DOHH2 (cell line): ENCODE data around the gene DHRS13.

Experiments used
- EZH2phosphoT487 ChIP-seq: fragments of 200-600 bp; sonication (generic); IDR thresholded peaks from 2 replicates; pipeline ENCODE4 v1.6.1; 2017; ENCODE audit warnings: borderline replicate concordance, mild to moderate bottlenecking, antibody characterized with exemption, low read length, moderate library complexity, mixed read lengths
- TF ChIP-seq, protein P1 (sequence below): fragments of 200-600 bp; sonication (generic); IDR thresholded peaks from one replicate; pipeline ENCODE4 v1.5.1; 2014; ENCODE audit warnings: antibody characterized with exemption, mild to moderate bottlenecking, low read depth, low read length; ENCODE audit not compliant: poor library complexity, severe bottlenecking

DNA sequence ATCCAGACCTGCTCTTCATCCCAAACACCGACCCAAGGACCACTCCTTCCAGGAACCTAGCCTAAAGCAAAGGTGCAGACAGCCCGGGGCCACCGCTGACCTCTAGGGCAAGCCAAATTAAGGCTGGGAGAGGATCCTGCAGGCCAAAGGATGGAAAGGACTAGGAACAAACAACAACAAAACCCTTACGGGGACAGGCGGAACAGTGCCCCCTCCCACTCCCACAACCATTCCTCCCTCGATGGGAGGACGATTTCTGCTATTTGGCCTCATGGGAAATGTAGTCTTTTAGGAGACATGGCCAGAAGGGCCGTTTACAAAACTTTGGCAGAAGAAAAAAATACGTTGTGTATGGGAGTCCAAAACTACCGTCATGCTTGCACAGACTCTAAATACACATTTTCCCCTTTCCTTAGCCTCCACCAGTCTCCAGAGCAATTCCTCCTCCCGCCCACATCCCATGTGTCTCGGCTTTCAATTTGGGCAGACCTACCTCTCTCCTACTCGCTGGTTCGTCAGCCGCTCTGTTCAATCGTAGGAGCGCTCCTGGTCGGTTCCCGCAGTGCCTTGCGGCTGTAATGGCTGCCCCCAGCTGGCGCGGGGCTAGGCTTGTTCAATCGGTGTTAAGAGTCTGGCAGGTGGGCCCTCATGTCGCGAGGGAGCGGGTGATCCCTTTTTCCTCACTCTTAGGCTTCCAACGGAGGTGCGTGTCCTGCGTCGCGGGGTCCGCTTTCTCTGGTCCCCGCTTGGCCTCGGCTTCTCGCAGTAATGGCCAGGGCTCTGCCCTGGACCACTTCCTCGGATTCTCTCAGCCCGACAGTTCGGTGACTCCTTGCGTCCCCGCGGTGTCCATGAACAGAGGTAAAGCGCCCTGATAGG is 48.2 kb downstream of the DHRS13 start, which contains the start of gene ERAL1:
- TF ChIP-seq, protein P1, sequence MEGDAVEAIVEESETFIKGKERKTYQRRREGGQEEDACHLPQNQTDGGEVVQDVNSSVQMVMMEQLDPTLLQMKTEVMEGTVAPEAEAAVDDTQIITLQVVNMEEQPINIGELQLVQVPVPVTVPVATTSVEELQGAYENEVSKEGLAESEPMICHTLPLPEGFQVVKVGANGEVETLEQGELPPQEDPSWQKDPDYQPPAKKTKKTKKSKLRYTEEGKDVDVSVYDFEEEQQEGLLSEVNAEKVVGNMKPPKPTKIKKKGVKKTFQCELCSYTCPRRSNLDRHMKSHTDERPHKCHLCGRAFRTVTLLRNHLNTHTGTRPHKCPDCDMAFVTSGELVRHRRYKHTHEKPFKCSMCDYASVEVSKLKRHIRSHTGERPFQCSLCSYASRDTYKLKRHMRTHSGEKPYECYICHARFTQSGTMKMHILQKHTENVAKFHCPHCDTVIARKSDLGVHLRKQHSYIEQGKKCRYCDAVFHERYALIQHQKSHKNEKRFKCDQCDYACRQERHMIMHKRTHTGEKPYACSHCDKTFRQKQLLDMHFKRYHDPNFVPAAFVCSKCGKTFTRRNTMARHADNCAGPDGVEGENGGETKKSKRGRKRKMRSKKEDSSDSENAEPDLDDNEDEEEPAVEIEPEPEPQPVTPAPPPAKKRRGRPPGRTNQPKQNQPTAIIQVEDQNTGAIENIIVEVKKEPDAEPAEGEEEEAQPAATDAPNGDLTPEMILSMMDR = no peak
- no peak for TF ChIP-seq EZH2phosphoT487
